Islet precursor cell (in vitro differentiated cells): ENCODE data around the gene SH3PXD2B.
"Not testable (repeated sequence)": the region's sequence is repeated elsewhere in the genome, so short reads cannot be mapped to it uniquely, and the experiment has no call there.

Source experiments
- DNase-seq: peaks from one replicate; pipeline ENCODE4 v3.0.0-alpha.2; 2018

The SH3PXD2B gene

DNA sequence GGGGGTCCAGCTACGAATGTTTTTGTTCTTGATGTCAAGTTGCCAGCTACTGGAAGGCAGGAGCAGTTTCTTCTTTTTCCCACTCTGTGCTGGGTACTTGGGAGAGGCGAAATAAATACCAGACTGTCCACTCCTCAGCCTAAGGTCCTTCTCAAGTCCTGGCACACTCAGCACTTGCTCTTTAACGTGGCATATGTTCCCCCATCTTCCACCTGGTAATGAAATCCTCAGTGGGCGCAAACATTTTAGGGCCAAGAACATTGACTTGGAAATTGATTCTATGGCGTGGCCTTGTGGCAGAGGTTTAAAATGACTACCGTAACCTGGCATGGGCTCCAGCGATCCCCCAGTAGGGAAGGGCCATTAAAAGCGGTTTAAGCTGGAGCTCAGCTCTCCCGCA, 119.7 kb downstream of the SH3PXD2B start:
- no peak for DNase-seq

DNA sequence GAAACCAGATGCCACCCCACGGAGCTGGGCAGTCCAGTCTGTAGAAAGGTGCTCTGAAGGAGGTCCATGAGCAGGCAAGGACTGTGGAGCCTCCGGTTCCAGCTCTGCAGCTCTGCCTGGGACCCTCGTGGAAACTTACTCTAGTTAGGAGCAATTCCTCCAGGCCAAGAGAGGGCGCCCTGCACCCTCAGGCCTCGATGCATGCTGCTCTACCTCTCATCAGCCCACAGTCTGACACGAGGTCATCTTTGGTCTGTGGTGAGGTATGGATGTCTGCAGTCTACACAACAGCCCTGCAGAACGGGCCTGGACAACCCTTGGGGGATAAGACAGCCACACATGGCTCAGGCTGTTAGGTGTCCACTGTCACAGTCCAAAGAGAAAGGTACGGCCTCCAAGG, 120.1 kb downstream of the SH3PXD2B start:
- no peak for DNase-seq

DNA sequence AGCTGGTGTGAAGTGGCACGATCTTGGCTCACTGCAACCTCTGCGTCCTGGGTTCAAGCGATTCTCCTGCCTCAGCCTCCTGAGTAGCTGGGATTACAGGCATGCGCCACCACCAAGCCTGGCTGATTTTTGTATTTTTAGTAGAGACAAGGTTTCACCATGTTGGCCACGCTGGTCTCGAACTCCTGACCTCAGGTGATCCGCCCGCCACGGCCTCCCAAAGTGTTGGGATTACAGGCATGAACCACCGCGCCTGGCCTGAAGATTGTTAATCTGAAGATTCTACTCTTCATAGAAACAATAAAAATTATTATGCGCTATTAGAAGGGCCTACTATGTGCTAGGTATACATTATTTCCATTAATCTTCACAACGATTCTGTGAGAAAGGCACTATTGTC, 127.4 kb downstream of the SH3PXD2B start:
- DNase-seq: not testable (repeated sequence)

DNA sequence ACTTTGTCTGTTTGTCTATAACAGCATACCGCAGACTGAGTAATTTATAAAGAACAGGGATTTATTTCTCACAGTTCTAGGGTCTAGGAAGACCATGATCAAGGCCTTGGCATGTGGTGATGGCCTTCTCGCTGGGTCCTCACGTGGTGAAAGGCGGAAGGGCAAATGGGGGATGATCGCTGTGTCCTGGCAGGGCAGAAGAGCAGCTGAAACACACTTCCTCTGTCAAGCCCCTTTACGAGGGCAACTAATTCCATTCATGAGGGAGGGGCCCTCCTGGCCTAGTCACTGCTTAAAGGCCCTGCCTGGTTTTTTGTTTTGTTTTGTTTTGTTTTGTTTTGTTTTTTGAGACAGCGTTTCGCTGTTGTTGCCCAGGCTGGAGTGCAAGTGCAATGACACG, 128.9 kb downstream of the SH3PXD2B start:
- peak; percentile 55 for DNase-seq

DNA sequence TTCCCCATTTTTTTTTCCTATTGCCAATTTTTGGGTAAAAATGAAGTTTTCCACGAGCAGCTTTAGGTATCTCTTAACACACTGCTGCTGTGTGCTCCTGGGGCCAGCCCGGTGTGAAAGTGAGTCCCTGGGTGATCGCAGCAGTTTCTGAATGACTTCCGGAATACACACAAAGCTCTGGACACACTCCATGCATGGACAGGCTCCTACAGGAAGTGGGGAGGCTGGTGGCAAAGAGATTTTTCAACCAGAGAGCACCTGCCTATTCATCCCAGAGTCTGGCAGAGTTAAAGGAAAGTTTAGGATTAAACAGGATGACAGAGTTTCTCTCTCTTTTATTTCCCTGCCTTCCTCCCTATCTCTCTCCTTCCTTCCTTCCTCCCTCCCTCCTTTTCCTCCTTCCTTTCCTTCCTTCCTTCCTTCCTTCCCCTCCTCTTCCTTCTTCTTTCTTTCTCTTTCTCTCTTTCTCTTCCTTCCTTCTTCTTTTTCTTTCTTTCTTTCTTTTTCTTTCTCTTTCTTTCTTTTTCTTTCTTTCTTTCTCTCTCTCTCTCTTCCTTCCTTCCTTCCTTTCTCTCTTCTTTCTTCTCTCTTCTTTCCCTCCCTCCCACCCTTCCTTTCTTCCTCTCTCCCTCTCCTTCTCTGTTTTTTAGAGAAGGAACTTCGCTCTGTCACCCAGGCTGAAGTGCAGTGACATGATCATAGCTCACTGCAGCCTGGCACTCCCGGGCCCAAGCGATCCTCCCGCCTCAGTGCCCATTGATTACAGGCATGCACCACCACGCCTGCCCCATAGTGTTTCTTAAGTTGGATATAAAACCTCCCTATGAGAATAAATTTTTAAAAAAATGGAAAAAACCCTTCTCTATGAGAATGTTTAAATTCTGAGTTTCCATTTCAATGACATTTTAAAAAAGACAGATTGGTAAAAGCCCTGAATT, 132.0 kb downstream of the SH3PXD2B start:
- peak; percentile 59 for DNase-seq

DNA sequence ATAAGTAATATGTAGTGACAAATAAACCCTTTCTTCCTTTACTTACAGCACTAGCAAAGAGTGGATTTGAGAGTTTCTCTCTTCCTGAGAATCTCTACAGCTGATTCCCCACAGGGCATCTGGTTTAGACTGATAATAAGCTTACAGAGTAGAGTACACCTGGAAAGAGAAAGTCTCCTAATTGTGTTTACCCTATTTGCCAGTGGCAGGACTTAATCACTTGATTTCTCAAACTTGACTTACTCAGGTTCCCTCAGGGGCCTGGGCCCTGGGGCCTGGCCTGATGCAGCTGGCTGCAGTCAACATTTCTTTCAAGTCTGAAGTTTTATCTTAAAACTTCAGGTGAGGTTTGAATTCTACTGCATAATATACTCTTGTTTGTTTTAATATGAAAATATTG, 132.7 kb downstream of the SH3PXD2B start:
- DNase-seq: no peak

DNA sequence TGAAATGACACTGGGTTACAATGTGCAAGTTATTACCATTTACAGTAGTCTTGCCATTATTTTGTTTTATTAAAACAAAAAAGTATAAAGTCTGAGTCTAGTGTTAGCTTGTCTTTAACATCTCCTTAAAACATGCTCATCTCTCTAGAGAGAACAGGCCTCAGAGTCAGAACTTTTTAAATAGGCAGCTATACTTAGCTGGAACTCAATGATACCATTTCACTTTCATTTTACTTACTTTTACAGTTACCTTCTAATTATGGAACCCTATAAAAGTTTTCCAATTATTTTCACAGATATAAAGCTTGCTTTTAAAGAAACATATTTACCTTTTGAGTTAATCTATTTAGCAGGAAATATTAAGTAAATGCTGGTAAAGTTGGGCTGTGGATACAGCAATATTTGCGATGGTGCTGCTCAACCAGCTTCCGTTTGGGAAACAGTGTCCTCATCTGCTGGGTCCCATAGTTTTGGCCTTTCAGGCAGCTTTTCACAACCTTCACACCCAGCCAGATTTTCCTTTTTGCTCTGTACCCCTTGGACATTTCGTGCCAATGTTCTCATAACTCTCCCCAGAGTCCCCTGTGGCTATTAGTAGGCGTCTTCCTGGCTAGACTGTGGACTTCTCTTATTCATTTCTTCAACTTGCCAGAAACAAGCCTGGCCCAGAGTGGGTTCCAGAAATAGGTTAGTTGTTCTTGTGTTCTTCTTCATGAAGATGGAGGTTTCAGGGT, 134.4 kb downstream of the SH3PXD2B start:
- no peak for DNase-seq

DNA sequence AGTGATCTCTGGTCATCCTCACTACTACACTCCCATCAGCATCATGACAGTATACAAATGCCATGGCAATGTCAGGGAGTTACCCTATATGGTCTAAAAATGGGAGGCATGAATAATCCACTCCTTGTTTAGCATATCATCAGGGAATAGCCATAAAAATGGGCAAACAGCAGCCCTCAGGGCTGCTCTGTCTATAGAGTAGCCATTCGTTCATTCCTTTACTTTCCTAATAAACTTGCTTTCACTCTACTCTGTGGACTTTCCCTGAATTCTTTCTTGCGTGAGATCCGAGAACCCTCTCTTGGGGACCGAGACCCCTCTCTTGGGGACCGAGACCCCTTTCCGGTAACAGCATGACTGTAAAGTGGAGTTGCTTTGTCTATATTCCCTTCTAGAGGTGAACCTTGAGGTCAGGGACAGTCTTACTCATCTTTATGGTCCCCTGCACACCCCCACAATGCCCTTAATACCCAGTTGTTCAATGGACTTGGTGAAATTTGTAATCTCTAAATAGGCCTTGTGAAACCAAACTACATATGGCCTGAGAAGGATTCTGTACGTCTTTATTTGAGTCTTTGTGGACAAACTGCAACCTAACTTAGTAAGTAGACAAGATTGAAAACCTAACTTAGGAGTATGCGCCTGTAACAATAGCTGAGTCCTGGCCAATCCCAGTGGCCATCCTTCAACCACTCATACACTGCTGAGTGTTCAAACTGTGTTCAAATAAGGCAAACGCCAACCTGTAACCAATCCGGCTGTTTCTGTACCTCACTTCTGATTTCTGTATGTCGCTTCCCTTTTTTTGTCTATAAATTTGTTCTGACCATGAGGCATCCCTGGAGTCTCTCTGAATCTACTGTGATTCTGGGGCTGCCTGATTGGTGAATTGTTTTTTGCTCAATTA, 138.5 kb downstream of the SH3PXD2B start:
- no peak for DNase-seq

DNA sequence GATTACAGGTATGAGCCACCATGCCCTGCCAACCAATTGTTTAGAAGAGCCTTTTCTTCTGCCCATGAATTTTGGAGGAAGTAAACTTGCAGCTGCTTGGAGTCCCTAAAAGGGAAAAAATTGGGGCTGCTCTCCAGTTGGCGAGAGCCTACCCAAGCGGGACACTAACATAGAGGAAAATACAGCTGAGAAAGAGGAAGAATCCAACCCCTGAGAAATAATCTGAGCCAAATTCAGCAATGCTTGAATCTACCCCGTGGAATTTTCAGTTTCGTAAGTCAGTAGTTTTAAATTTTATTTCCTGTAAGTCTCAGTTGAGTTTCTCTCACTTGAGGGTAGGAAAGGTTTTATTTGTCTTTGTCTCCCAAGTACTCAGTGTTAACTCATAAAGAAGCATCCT, 140.4 kb downstream of the SH3PXD2B start:
- DNase-seq: no peak

DNA sequence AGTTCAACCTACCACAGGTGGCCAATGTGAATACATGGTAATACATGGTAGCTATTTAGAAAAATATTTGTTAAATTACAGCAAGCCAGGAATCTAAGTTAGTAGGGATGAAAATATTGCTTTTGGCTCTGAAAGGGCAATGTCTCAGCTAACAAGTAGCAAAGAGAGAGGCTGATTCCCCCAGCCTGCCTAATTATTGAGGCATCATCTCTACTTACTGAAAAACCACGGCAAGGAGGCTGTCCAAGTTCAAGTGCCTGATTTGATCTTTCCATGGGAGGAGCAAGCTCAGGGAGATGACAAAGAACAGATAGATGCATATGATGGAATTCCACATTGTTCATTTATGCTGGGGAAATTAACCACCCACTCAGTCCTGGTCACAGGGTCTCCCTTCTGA, 142.0 kb downstream of the SH3PXD2B start:
- no peak for DNase-seq

DNA sequence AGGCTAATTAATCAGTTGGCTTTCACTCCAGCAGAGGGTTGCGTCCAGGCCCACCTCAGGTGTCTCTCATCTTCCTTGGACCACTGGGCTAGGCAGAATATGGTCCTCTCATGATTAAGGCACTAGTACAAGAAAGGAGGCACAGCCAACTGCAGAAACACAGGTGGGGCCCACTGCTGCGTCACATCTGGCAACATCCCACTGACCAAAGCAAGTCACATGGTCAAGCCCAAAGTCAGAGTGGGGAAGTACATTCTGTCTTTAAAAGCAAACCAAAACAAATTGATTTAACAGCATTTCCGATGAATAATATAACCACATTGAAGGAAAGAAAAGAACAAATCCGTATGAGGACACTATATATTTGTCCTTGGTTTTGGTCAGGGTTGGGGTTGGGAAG, 142.7 kb downstream of the SH3PXD2B start:
- no peak for DNase-seq

DNA sequence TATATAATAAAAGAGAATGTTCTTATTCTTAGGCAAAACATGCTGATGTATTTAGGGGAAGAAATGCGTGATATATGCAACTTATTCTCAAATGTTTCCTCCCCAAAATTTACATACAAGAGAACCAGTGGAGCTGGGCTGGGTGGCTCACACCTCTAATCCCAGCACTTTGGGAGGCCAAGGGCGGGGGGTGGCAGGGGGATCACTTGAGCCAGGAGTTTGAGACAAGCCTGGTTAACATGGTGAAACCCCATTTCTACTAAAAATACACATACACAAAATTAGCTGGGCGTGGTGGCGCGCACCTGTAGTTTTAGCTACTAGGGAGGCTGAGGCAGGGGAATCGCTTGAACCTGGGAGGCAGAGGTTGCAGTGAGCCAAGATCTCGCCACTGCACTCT, 143.3 kb downstream of the SH3PXD2B start:
- no peak for DNase-seq

DNA sequence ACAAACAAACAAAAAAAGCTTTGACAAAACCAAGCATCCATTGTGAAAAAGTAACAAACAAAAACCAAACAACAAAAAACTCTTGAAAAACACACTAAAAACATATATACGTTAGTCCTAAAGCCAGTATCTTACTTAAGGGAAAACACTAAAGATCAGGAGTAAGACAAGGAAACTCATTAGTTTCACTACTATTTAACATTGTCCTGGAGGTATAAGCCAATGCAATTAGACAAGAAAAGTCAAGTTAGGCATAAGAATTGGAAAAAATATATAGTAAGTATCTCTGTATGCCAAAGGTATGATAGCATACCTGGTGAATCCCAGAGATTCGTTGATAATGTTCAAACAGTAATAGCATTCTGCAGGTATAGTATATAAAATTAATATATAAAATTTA, 148.9 kb downstream of the SH3PXD2B start:
- DNase-seq: no peak

DNA sequence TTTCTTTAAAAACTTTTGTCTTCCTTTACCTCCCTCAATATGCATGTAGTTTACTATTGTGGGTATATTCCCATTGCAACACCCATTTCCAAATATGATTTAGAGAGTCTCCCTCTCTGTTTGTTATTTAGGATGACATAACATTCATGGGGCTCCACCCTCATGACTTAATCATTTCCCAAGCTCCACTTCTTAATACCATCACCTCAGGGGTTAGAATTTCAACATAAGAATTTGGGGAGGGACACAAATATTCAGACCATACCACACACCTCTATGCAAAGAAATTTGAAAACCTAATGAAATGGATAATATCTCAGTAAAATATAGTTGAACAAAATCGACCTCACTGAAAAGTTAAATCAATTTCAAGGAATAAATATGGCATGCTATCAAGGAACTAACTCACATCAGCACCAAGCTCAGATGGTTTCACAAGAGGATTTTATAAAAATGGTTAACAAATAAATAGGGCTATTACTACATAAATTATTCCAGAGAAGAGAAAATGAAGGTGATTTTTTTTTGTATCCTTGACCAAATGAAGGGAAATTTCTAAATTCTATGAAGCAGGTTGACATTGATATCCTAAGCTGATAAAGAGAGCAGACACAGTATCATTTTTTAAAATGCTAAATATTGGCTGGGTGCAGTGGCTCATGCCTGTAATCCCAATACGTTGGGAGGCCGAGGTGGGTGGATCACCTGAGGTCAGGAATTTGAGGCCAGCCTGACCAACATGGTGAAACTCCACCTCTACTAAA, 150.6 kb downstream of the SH3PXD2B start:
- no peak for DNase-seq

DNA sequence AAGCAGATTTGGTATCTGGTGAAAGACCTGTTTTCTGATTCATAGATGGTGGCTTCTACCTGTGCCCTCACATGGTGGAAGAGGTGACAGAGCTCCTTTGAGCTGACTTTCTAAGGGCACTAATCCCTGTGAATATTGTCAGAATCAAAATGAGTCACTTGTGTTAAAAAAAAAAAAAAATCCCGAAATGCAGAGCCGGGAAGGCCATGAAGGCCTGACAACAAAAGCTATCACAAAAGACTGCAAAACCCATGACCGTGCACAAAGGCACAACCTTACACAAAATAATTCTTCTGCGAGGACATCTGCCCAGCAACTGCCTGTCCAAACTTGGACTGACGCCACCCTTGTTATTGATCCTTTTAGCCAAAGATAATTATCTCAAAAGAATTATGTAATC, 151.2 kb downstream of the SH3PXD2B start:
- DNase-seq: no peak

DNA sequence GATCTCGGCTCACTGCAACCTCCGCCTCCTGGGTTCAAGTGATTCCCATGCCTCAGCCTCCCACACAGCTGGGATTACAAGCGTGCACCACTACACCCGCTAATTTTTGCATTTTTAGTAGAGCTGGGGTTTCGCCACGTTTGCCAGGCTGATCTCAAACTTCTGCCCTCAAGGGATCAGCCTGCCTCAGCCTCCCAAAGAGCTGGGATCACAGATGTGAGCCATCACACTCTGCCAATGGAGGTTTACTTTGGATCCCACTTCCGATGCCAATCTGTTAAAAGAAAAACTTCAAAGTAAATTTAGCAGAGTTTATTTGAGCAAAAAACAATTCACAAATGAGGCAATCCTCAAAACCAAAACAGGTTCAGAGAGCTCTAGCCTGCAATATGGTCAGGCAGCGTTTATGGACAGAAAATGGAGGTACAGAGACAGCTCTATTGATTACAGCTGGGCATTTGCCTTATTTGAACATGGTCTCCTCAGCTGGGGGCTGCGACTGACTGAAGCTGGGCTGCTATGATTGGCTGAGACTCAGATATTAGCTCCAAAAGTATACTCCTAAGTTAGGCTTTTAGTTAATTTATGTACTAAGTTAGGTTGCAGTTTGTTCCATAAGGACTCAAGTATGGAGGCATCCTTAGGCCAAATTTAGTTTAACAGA, 152.1 kb downstream of the SH3PXD2B start:
- DNase-seq: no peak

DNA sequence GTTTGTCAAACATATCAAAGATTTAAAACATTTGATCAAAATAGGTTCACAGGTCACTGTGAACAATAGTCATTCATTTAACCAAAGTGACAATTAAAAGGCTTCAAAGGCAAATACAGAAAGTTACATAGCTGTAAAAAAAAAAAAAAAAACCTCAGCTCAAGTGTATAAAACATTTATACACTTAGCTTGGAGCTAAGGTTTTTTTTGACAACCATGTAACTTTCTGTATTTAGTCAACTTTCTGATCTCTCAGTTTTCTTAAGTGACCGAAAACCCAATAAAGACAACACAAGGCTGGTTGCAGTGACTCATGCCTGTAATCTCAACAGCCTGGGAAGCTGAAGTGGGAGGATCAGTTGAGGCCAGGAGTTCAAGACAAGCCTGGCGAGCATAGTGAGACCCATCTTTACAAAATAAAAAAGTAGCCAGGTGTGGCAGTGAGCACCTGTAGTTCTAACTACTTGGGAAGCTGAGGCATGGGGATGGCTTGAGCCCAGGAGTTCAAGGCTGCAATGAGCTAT, 154.3 kb downstream of the SH3PXD2B start:
- DNase-seq: peak; percentile 75

DNA sequence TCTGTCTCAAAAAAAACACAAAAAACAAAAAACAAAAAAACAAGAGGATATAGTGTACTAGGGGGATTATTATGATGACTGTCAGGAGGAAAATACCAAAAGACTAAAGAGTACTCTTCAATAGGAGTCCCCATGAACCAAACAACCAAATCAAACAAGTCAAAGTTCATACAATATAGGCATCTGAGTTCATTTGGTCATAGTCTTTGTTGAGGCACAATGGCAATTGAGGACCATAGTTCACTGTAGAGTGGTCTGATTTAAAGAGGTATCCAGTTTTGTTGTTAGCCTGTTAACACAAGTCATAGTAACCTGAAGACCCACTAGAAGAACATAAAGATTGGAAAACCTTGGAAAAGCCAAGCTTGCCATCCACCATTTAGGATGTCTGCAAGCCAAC, 159.5 kb downstream of the SH3PXD2B start:
- no peak for DNase-seq

DNA sequence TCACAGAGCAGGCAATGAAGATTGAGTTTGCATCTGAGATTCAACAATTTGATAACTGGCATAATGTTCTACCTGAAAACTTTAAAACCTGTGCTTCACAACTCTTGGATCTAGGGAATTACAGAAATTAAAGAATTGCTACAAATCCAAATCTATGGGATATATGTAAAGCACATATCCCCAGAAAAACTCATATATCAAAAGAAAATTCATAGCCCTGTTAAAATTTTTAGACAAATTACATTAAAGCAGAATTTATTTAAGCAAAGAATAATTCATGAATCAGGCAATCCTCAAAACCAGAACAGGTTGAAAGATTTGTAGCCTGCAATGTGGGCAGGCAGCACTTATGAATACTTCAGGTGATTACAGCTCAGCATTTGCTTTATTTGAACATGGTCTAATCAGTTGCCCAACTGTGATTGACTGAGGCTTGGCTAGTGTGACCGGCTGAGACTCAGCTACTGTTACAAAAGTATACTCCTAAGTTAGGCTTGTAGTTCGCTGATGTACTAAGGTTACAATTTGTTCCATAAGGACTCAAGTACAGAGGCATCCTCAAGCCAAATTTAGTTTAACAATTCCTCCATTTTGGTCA, 160.5 kb downstream of the SH3PXD2B start:
- DNase-seq: no peak

DNA sequence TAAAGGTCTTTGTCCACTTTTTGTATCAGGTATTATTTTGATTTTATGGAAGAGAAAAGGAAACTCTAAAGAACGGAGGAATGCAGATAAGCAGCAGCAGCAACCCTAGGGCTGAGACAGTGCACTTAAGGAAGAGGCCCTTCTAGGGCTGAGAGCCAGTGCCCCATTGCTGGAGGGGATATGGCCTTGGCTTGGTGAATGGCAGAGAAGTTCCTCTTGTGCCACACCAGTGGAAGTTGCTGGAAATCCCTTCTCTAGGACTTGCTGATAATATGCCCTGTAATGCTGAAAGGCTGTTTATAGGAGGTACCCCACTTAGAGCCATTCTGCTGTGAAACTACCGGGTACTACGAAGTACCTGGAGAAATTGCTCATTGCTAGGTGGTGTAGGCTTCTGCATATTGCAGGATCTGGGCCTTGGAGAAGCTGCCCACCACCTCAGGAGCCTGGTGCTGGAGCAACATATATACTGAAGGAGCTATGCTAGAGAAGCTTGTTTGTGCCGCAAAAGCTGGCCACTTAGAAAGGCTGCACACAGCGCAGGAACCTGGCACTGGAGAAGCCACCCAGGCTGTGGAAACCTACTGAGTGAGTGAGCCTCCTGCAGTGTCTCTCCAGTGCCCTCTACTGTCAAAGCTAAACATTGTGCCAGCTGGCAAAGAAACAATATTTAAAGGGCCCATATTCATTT, 161.1 kb downstream of the SH3PXD2B start:
- DNase-seq: peak; percentile 86
